ENCODE results near the gene CFAP300.

GRCh38 chr11:102064316-102064715, 17.1 kb downstream of the CFAP300 start:
- TF ChIP-seq TAF1 (IDR thresholded peaks at IDR 0.05; ENCODE audit: low read depth, low read length): no peak
- TF ChIP-seq POLR2A (IDR thresholded peaks at IDR 0.05; ENCODE audit: low read depth, low read length): no peak
- no peak for TF ChIP-seq POLR2AphosphoS5 (IDR thresholded peaks at IDR 0.05; ENCODE audit: low read depth, low read length)
